ENCODE measurements around the gene ACAP3.
"Not testable (repeated sequence)": the region's sequence is repeated elsewhere in the genome, so short reads cannot be mapped to it uniquely, and the experiment has no call there.

Gene ACAP3

GRCh38 chr1:1253972-1254666, 53.6 kb downstream of the ACAP3 start:
- no peak overlapping the region for H3K9ac ChIP-seq (ENCODE audit: low read depth, low read length)
- no peaks in the 10 kb centered on the region for H3K27me3 ChIP-seq (ENCODE audit: control insufficient read depth, insufficient read depth, low read length)
- no peak overlapping the region for H3K4me3 ChIP-seq (ENCODE audit: low read depth, low read length)
- H3K4me1 ChIP-seq (ENCODE audit: control insufficient read depth, insufficient read depth, low read length): peaks cover 7% of the 10 kb centered on the region; the same call in 1 of the 2 replicates
- H3K27ac ChIP-seq (ENCODE audit: low read depth, low read length): no peak overlapping the region
- no peaks in the 10 kb centered on the region for H3K9me3 ChIP-seq (ENCODE audit: control insufficient read depth, insufficient read depth, low read length)
- H3K36me3 ChIP-seq (ENCODE audit: control insufficient read depth, insufficient read depth, low read length): peaks cover 53% of the 10 kb centered on the region

DNA sequence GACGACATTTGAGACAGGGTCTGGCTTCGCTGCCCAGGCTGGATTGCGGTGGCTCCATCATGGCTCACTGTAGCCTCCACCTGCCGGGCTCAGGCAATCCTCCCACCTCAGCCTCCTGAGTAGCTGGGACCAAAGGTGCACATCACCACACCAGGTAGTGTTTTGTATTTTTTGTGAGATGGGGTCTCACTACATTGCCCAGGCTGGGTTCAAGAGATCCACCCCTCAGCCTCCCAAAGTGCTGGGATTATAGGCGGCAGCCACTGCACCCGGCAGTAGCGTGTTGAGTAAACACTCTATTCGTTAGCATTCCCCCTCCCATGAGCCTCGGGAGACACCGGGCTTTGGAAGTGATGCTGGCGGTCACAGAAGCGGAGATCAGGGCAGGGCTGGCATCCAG, 54.4 kb downstream of the ACAP3 start:
- no peak overlapping the region for H3K27ac ChIP-seq (ENCODE audit: low read depth, low read length)
- H3K9ac ChIP-seq (ENCODE audit: low read depth, low read length): no peak overlapping the region
- H3K4me3 ChIP-seq (ENCODE audit: low read depth, low read length): no peak overlapping the region
- peaks cover 7% of the 10 kb centered on the region; the same call in 1 of the 2 replicates for H3K4me1 ChIP-seq (ENCODE audit: control insufficient read depth, insufficient read depth, low read length)
- H3K9me3 ChIP-seq (ENCODE audit: control insufficient read depth, insufficient read depth, low read length): no peaks in the 10 kb centered on the region
- H3K36me3 ChIP-seq (ENCODE audit: control insufficient read depth, insufficient read depth, low read length): peaks cover 47% of the 10 kb centered on the region
- no peaks in the 10 kb centered on the region for H3K27me3 ChIP-seq (ENCODE audit: control insufficient read depth, insufficient read depth, low read length)

GRCh38 chr1:1250786-1251284, 56.9 kb downstream of the ACAP3 start:
- H3K4me1 ChIP-seq (ENCODE audit: control insufficient read depth, insufficient read depth, low read length): no peaks in the 10 kb centered on the region
- no peak overlapping the region for H3K9ac ChIP-seq (ENCODE audit: low read depth, low read length)
- H3K27ac ChIP-seq (ENCODE audit: low read depth, low read length): no peak overlapping the region
- peaks cover 36% of the 10 kb centered on the region for H3K36me3 ChIP-seq (ENCODE audit: control insufficient read depth, insufficient read depth, low read length)
- peaks cover 18% of the 10 kb centered on the region; the same call in 1 of the 2 replicates for H3K27me3 ChIP-seq (ENCODE audit: control insufficient read depth, insufficient read depth, low read length)
- no peaks in the 10 kb centered on the region for H3K9me3 ChIP-seq (ENCODE audit: control insufficient read depth, insufficient read depth, low read length)
- H3K4me3 ChIP-seq (ENCODE audit: low read depth, low read length): no peak overlapping the region

DNA sequence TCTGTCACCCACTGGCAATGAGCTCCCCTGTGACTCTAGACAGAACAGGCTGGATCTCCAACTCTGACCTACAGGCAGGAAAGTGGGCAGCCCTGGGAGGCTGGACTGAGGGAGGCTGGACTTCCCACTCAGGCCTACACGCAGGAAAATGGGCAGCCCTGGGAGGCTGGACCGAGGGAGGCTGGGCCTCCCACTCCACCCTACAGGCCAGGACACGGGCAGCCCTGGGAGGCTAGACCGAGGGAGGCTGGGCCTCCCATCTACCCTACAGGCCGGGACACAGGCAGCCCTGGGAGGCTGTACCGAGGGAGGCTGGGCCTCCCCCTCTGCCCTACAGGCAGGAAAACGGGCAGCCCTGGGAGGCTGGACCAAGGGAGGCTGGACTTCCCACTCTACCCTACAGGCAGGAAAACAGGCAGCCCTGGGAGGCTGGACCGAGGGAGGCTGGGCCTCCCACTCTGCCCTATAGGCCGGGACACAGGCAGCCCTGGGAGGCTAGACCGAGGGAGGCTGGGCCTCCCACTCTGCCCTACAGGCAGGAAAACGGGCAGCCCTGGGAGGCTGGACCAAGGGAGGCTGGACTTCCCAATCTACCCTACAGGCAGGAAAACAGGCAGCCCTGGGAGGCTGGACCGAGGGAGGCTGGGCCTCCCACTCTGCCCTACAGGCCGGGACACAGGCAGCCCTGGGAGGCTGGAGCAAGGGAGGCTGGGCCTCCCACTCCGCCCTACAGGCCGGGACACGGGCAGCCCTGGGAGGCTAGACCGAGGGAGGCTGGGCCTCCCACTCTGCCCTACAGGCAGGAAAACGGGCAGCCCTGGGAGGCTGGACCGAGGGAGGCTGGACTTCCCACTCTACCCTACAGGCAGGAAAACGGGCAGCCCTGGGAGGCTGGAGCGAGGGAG, 59.5 kb downstream of the ACAP3 start:
- H3K9me3 ChIP-seq (ENCODE audit: control insufficient read depth, insufficient read depth, low read length); H3K9ac ChIP-seq (ENCODE audit: low read depth, low read length); H3K4me1 ChIP-seq (ENCODE audit: control insufficient read depth, insufficient read depth, low read length); H3K27ac ChIP-seq (ENCODE audit: low read depth, low read length); H3K4me3 ChIP-seq (ENCODE audit: low read depth, low read length): not testable (repeated sequence)
- Histone ChIP-seq H3K27me3 (ENCODE audit: control insufficient read depth, insufficient read depth, low read length) (peaks cover 18% of the 10 kb centered on the region; the same call in 1 of the 2 replicates), H3K36me3 (ENCODE audit: control insufficient read depth, insufficient read depth, low read length) (peaks cover 12% of the 10 kb centered on the region)

GRCh38 chr1:1247341-1247913, 60.3 kb downstream of the ACAP3 start:
- Histone ChIP-seq H3K27me3 (ENCODE audit: control insufficient read depth, insufficient read depth, low read length) (peaks cover 18% of the 10 kb centered on the region; the same call in 1 of the 2 replicates), H3K36me3 (ENCODE audit: control insufficient read depth, insufficient read depth, low read length) (peaks cover 4% of the 10 kb centered on the region), H3K4me1 (ENCODE audit: control insufficient read depth, insufficient read depth, low read length) (no peaks in the 10 kb centered on the region), H3K9me3 (ENCODE audit: control insufficient read depth, insufficient read depth, low read length) (no peaks in the 10 kb centered on the region), H3K4me3 (ENCODE audit: low read depth, low read length) (no peak overlapping the region), H3K9ac (ENCODE audit: low read depth, low read length) (no peak overlapping the region), H3K27ac (ENCODE audit: low read depth, low read length) (no peak overlapping the region)

DNA sequence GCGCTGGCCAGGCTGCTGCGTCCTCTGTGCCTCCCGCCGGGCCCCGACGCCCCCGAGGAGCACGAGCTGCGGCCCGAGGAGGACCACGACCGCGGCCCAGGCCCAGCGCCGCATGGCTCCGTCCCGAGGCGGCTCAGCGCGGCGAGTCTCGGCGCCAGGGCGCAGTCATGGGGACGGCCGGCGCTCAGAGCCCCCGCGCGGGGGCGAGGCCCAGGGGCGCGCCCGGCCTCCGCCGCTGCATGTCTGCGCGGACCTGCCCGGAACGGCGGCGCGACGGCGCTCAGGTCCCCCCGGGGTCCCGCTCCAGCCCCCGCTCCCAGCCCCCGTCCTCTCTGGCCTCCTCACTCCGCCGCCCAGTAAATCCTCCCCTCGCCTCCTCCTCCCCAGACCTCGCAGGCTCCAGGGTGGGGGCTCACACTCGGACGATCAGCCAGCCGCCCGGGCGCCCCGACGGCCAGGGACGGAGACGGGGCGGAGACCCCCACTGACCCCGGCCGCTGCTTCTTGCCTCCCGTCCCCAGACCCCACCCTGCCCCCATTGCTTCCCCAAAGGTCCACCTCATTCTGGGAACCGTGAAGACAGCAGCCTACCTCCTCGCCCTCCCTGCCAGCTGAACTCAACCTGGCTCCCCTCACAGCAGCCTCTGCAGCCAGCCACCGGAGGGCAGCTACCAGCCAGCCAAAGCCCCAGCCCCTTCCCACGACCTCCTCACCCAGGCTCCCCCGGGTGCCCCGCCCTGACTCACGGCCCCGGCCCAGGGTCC, 61.0 kb downstream of the ACAP3 start, which contains the start of gene C1QTNF12:
Gene C1QTNF12 (minus strand): TSS at position 146 of the 764 bp plus-strand sequence. CDS start 32 bp downstream, at position 114.
- Histone ChIP-seq H3K36me3 (ENCODE audit: control insufficient read depth, insufficient read depth, low read length) (no peaks in the 10 kb centered on the region), H3K4me1 (ENCODE audit: control insufficient read depth, insufficient read depth, low read length) (no peaks in the 10 kb centered on the region), H3K9ac (ENCODE audit: low read depth, low read length) (no peak within 1 kb of the TSS), H3K27me3 (ENCODE audit: control insufficient read depth, insufficient read depth, low read length) (peaks cover 18% of the 10 kb centered on the region; the same call in 1 of the 2 replicates), H3K9me3 (ENCODE audit: control insufficient read depth, insufficient read depth, low read length) (no peaks in the 10 kb centered on the region), H3K27ac (ENCODE audit: low read depth, low read length) (no peak within 1 kb of the TSS), H3K4me3 (ENCODE audit: low read depth, low read length) (no peak within 1 kb of the TSS; the same call in 1 of the 2 replicates)

- Histone ChIP-seq H3K27ac (ENCODE audit: low read depth, low read length) (no peak overlapping the region), H3K4me1 (ENCODE audit: control insufficient read depth, insufficient read depth, low read length) (no peaks in the 10 kb centered on the region), H3K4me3 (ENCODE audit: low read depth, low read length) (no peak overlapping the region; the same call in 1 of the 2 replicates), H3K27me3 (ENCODE audit: control insufficient read depth, insufficient read depth, low read length) (peaks cover 18% of the 10 kb centered on the region; the same call in 1 of the 2 replicates), H3K36me3 (ENCODE audit: control insufficient read depth, insufficient read depth, low read length) (no peaks in the 10 kb centered on the region), H3K9ac (ENCODE audit: low read depth, low read length) (no peak overlapping the region), H3K9me3 (ENCODE audit: control insufficient read depth, insufficient read depth, low read length) (no peaks in the 10 kb centered on the region)
Measured at GRCh38 chr1:1245817-1246576, 61.7 kb downstream of the ACAP3 start.

- no peaks in the 10 kb centered on the region for H3K9me3 ChIP-seq (ENCODE audit: control insufficient read depth, insufficient read depth, low read length)
- no peak overlapping the region for H3K4me3 ChIP-seq (ENCODE audit: low read depth, low read length)
- H3K27ac ChIP-seq (ENCODE audit: low read depth, low read length): no peak overlapping the region
- peaks cover 18% of the 10 kb centered on the region; the same call in 1 of the 2 replicates for H3K27me3 ChIP-seq (ENCODE audit: control insufficient read depth, insufficient read depth, low read length)
- H3K36me3 ChIP-seq (ENCODE audit: control insufficient read depth, insufficient read depth, low read length): no peaks in the 10 kb centered on the region
- H3K4me1 ChIP-seq (ENCODE audit: control insufficient read depth, insufficient read depth, low read length): no peaks in the 10 kb centered on the region
- no peak overlapping the region for H3K9ac ChIP-seq (ENCODE audit: low read depth, low read length)
Measured at GRCh38 chr1:1245178-1245816, 62.4 kb downstream of the ACAP3 start.

DNA sequence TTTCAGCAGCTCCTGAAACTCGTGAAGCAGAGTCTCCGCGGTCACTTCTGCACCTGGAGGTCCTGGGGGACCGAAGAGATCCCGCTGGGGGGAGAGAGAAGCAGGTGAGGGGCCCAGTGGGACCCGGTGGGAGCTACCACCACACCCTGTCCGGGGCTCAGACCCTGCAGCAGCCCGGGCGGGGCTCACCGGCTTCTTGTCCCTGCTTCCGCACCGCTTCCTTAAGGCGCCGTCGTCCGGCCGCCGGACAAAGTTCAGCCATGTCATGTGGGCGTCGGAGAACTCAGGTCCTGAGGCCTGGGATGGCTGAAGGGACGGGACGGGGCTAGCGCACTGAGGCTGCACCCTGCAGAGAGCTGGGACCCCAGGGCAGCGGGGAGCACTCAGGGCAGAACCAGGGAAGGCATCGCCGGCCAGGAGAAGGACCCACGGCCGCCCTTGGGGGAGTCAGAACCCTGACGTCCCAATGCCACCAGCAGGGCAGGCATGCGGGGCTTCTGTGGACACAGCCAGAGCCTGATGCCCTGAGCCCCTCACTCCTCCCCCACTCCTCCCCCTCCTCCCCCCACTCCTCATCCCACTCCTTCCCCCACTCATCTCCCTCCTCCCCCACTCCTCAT, 63.4 kb downstream of the ACAP3 start:
- Histone ChIP-seq H3K9ac (ENCODE audit: low read depth, low read length) (no peak overlapping the region), H3K9me3 (ENCODE audit: control insufficient read depth, insufficient read depth, low read length) (no peaks in the 10 kb centered on the region), H3K27ac (ENCODE audit: low read depth, low read length) (no peak overlapping the region), H3K4me3 (ENCODE audit: low read depth, low read length) (no peak overlapping the region), H3K36me3 (ENCODE audit: control insufficient read depth, insufficient read depth, low read length) (no peaks in the 10 kb centered on the region), H3K27me3 (ENCODE audit: control insufficient read depth, insufficient read depth, low read length) (peaks cover 18% of the 10 kb centered on the region; the same call in 1 of the 2 replicates), H3K4me1 (ENCODE audit: control insufficient read depth, insufficient read depth, low read length) (no peaks in the 10 kb centered on the region)

Measured in HUES48 (cell line).